HG02571 (cell line): Measurements from ENCODE around the gene ZNF177.
"Not testable (repeated sequence)": the region's sequence is repeated elsewhere in the genome, so short reads cannot be mapped to it uniquely, and the experiment has no call there.

Experiments used
- ATAC-seq: cut with Tn5 transposase; IDR thresholded peaks from one replicate; pipeline ENCODE4 v1.9.1; 2021; ENCODE audit warnings: mild to moderate bottlenecking, moderate library complexity; ENCODE audit not compliant: unreplicated experiment

Gene ZNF177

DNA sequence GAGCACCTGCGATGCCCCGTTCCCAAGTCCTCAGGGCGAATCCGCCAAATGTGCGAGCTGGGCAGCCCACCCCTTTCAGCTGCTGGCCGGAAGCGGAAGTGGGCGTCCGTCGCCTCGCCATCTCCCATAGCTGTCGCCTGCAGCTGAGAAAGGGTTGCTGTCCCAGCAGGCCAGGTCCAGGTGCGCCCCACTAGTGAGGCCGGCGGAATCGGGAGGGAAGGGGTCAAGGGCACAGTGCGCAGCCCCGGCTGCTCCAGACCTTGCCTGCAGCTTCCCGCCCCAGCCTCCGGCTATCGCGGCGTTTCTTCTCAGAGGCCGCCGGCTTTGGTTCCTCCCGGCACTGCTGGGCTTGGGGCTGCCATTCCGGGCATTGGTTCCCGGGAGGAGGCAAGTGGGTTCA lies at the start of gene ZNF177:
ZNF177 (plus strand) TSS at position 109 of the 400 bp plus-strand sequence. CDS start 15,299 bp downstream, outside the sequence.
- ATAC-seq: no peak

DNA sequence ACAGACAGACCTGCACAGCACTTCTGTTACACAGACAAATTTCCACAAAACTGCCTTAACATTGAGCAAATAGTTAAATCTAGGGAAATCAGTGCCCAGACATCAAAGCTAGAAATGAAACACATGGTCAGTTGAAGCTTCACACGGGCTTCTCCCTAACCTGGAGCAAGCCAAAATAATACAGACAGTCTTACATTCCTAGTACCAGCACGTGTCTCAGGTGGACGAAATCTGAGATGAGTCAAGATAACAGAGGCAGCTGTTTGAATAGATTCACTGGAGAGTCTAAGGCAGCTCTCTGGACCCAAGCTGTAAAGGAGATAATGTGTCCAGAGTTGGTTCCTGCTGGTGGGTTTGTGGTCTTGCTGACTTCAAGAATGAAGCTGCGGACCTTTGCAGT lies 49.1 kb upstream of the ZNF177 start:
- no peak for ATAC-seq

DNA sequence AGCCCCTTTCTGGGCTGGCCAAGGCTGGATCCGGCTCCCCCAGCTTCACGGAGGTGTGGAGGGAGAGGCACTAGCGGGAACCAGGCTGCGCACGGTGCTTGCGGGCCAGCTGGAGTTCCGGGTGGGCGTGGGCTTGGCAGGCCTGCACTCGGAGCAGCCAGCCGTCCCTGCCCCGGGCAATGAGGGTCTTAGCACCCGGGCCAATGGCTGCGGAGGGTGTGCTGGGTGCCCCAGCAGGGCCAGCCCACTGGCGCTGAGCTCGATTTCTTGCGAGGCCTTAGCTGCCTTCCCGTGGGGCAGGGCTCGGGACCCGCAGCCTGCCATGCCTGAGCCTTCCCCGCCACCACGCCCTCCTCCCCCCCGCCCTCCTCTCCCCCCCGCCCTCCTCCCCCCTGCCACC lies 41.5 kb upstream of the ZNF177 start:
- no peak for ATAC-seq

DNA sequence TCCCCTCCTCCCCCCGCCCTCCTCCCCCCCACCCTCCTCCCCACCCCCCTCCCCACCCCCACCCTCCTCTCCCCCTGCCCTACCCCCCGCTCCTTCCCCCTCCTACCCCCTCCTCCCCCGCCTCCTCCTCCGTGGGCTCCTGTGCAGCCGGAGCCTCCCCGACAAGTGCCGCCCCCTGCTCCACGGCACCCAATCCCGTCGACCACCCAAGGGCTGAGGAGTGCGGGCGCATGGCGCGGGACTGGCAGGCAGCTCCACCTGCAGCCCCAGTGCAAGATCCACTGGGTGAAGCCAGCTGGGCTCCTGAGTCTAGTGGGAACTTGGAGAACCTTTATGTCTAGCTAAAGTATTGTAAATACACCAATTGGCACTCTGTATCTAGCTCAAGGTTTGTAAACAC lies 41.1 kb upstream of the ZNF177 start:
- ATAC-seq: not testable (repeated sequence)

DNA sequence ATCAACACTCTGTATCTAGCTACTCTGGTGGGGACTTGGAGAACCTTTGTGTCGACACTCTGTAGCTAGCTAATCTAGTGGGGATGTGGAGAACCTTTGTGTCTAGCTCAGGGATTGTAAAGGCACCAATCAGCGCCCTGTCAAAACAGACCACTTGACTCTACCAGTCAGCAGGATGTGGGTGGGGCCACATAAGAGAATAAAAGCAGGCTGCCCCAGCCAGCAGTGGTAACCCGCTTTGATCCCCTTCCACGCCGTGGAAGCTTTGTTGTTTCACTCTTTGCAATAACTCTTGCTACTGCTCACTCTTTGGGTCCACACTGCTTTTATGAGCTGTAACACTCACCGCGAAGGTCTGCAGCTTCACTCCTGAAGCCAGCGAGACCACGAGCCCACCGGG lies 40.6 kb upstream of the ZNF177 start:
- not testable (repeated sequence) for ATAC-seq

DNA sequence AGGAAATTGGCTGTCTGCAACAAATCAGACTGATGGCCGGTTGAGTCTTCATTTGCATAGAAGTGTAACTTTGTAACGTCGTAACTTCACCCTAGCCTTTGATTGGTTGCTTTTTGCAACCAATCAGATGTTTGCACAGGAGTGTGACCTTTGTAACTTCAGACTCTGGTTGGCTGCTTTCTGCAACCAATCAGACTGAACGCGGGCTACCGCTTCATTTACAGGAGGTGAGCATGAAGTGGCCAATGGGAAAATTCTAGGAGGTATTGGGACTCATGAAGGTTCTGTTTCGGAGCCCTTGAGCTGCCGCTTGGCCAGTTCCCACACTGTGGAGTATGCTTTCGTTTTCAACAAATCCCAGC lies 39.3 kb upstream of the ZNF177 start:
- peak; percentile 17 for ATAC-seq

DNA sequence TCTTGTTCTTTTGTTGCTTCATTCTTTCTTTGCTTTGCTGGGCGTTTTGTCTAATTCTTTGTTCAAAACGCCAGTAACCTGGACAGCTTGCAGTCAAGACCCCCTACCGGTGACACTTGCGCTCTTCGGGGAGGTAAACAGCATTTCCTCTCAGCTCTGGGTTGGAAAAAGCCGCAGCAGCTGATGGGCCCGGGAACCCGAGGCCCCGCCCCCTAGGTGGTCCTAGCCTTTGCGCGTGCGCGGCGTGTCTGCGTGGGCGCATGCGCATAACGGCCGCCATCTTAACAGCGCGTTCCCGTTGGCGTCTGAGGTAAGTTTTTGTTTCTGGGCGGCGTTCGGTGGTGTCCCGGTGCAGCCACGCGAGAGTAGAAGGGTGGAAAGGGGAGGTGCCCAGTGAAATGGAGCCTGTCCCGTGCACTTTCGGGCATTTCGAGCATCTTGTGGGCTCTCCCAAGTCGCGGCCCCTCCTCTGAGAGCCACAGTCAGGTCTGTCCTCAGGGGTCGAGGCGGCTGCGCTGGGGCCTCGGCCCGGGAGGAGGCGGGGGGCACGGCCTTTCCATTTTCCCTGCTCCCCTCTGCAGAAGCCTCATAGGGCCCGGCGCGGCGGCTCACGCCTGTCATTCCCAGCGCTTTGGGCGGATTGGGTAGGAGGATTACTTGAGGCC lies 38.8 kb upstream of the ZNF177 start, which contains the start of gene ZNF559:
ZNF559 (plus strand) TSS at position 261 of the 665 bp plus-strand sequence. CDS start 14,371 bp downstream, outside the sequence.
- ATAC-seq: peak; percentile 88

DNA sequence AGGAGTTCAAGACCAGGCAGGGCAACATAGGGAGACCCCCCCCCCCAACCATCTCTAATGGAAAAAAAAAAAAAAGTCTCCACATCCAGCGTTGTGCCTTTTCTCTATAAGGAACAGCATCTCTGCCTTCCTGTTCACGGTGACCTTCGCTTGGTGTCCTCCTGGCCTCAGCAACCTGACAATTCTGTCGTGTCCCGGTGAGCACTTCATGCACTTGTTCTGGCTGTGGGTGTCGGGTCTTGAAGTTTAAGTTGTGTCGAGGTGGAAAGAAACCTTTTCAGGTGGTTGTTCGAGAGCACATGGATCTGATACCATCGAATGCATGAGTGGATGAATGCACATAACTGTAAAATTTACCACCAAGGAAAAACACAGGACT lies 38.2 kb upstream of the ZNF177 start:
- ATAC-seq: no peak

DNA sequence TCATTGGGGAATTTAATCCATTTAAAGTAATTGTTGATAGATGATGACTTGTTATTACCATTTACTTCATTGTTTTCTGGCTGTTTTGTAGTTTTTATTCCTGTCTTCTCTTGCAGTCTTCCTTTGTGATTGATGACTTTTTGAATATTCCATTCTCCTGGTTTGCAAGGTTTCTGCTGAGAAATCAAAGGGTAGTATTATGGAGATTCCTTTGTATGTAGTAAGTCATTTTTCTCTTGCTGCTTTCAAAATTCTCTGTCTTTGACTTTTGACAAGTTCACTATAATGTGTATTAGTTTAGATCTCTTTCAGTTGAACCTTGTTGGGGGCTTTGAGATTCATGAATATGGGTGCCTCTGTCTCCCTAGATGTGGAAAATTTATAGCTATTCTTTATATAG lies 32.8 kb upstream of the ZNF177 start:
- no peak for ATAC-seq

DNA sequence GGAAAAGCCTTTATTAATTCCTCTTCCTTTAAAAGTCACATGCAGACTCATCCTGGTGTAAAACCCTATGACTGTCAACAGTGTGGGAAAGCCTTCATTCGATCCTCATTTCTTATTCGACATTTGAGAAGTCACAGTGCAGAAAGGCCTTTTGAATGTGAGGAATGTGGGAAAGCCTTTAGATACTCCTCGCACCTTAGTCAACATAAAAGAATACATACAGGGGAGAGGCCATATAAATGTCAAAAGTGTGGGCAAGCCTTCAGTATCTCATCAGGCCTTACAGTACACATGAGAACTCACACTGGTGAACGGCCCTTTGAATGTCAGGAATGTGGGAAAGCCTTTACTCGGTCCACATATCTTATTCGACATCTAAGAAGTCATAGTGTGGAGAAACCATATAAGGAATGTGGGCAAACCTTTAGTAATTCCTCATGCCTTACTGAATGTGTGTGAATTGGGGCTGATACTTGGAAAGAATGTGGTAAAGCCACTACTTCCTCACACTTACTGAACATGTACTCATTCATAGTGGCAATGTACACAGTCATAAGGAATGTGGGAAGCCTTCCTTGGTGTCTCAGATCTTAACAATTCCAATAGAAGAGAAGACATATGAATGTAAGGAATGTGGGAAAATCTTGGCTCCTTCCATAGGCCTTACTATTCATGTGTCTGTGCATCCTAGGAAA lies 20.1 kb upstream of the ZNF177 start:
- ATAC-seq: no peak

DNA sequence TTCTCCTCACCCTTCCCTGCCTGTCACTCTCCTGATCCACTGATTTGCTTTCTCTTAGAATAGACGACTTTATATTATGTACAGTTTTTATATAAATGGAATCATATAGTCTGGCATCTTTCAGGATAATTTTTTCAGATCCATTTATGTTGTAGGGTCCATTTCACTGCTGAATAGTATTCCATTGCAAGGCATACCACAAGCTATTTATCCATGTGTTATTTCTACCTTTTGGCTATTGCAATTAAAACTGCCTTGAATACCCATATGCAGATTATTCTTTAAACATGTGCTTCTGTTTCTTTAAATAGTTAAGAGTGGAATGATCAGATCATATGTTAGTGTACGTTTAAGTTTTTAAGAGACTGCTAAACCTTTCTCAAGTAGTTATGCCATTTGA lies 17.8 kb upstream of the ZNF177 start:
- ATAC-seq: no peak

DNA sequence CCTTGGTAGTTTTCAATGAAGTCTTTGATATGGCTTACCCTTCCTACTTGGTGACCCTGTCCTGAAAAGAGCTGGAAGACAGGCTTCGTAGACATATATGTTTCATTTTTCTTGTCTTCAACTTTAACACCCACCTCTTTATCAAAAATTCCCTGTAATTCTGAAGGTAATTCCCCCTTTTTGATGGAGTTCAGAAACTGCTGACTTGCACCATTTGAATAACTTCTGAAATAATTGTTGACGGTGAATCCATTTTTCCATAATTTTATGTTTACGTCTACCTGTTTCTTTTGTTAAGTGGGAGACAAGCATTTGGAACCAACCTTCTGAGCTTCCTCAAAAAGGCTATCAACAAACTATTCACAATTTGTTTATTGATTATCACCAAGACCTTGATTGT lies 14.6 kb upstream of the ZNF177 start:
- no peak for ATAC-seq

DNA sequence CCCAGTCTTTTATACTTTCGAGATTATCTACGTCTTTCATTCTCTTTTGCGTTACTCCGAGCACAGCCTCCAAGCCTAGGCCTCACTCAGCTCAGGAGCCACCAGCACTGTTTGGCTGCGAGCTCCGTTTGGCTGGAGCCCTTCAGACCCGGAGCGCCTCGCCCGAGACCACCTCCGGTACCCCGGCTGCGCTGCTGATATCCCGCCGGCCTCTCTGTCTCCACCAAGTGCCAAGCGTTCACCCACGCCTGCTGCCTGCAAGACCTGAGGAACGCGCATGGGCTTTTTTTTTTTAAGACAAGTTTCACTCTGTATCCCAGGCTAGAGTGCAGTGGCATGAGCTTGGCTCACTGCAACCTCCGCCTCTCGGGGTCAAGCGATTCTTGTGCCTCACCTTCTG lies 14.1 kb upstream of the ZNF177 start:
- no peak for ATAC-seq

DNA sequence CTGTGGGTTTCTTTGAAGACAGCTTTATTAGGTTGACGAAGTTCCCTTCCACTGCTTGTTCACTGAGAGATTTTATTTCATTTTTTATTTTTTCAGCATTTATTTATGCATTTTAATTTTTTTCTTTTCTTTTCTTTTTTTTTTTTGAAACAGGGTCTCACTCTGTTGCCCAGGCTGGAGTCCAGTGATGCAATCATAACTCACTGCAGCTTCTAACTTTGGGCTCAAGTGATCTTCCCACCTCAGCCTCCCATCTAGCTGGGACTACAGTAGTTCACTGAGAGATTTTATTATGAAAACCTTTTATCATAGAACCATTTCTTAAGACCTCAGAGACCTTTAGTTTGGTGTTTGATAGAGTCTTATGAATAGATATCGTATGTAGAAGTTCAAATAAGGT lies 10.3 kb upstream of the ZNF177 start:
- ATAC-seq: no peak

DNA sequence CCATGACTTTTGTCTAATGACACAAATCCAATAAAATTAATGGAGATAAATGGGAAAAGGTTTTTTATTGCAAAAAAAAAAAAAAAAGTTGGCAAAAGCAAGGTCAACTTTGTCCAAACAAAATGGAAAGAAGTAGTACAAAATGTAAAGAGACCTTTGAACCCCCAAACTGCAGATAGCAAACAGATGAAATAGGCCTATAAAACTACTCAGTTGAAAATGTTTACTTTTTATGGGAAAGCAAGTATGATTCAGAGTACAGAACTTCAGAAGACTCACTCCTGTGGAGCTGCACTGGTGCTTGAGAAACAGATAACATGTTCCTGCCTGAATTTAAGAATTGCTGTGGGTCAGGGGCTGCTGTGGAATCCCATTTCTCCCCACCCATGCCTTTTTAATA lies 9.8 kb upstream of the ZNF177 start:
- no peak for ATAC-seq

DNA sequence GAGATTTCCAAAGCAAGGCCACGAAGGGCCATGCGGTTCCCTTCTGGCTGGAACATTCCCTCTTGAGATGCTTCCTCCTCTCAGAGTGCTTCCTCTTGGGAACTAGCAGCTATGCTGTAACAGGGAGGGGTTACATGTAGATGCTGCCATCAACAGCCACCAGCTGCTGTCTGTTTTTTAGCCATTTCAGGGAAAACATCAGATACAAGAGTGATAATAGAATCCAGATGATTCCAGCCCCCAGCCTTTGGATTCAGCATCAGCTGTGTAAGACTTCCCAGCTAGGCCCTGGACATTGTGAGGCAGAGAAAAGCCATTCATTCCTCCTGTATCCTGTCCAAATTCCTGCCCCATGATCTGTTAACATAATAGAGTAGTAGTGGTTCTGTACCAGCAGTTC lies 8.2 kb upstream of the ZNF177 start:
- no peak for ATAC-seq

DNA sequence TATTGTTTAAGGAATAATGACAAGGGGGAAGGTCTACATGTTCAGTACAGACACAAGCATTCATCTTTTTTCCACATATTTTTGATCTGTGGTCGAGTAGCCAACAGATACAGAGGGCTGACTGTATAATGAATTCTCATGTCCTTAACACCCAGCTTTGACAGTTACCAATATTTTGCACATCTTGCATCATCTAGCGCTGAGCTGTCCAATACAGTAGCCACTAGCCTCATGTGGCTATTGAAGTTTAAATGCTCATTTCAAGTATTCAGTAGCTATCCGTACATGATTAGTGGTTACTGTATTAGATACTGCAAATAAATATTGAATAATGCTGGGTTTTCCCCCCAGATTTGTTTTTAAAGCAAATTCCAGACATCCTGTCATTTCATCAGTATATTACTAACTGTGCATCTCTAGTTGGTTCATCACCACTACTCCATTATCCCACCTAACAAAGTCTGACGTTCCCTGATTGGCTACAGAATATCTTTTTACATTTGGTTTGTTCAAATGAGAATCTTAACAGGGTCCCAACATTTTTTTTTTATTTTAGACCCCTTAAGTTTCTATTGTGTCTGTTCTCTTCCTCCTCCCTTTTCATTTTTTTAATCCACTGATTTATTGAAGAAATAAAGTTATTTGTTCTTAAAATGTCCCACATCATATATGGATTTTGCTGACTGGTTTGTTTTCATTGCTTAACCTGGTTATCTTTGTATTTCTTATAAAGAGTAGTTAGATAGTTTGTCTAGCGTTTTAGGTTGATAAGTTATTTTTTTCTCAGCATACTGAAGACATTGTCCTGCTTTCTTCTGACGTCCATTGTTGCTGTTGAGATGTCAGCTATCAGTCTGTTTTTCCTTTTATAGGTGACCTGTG lies 8.2 kb downstream of the ZNF177 start:
- no peak for ATAC-seq

DNA sequence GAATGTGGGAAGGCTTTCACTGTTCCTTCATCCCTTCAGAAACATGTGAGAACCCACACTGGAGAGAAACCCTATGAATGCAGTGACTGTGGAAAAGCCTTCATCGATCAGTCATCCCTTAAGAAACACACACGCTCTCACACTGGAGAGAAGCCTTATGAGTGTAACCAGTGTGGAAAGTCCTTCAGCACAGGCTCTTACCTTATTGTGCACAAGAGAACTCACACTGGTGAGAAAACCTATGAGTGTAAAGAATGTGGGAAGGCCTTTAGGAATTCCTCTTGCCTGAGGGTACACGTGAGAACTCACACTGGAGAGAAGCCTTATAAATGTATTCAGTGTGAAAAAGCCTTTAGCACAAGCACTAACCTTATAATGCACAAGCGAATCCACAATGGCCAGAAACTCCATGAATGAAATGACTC lies 18.6 kb downstream of the ZNF177 start:
- no peak for ATAC-seq

DNA sequence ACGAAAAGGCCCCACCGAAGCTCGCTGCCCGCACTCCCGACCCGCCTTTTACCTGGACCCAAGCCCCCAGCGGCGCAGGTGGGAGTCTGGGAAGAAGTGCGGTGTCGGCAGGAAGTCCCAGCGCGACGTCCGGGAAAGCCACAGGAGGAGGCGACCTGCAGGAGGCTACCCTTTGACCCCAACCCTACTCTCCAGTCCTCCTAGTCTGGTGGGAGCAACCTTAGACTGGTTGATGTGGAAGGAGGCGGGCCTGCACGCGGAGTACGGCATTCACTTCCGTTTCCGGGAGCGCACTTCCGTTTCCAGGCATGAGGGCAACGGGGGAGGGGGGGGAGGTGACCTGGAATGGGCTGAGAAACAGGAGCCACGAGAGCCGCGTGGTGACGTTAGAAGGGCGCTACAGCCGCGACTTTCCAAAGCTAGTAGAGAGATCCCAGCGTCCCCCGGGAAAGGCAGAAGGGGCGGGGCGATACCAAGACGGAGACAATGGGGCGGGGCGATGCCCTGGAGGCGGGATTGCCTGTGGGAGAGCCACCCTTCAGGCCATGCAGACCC lies 44.1 kb downstream of the ZNF177 start:
- no peak for ATAC-seq

DNA sequence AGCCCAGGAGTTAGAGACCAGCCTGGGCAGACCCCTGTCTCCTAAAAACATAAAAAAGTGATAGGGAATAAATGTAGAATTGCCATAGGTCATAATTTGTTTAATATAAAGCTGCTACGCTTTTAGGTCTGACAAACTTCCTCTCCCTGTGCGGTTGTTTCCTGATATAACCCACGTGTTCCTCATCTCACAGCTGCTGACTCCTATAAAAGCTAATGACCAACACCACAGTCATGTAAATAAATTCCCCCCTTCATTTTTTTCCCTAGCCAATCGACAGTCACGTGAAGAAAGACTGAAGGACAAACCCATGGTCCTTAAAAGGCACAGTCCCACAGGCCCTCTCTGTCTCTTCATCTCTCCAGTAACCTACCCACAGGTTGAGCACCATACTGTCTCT lies 45.0 kb downstream of the ZNF177 start:
- no peak for ATAC-seq

DNA sequence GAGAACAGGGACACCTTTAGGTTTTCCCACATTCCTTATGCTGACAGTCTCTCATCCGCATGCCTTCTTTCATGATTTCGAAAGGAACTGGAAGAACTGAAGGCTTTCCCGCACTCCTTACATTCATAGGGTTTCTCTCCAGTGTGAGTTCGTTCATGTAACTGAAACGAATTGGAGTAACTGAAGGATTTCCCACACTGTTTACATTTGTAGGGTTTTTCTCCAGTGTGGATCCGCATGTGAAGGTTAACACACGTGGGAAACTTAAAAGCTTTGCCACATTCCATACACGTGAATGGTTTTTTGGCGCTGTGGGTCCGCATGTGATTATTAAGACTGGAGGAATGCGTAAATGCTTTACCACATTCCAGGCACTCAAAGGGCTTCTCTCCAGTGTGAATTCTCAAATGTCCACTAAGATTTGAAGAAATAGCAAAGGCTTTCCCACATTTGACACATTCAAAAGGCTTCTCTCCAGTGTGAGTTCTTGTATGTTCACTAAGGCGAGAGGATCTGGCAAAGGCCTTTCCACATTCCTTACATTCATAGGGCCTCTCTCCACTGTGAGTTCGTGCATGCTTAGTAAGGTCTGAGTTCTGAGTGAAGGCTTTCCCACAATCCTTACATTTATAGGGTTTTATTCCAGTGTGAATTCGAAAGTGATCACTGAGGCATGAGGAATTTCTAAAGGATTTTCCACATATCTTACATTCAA lies 50.6 kb downstream of the ZNF177 start:
- no peak for ATAC-seq
